Activated CD8-positive, alpha-beta memory T cell treated with anti-CD3 and anti-CD28 coated beads for 4 hours (primary cell): ENCODE measurements around the gene MRPL48.
"Not testable (repeated sequence)": the region's sequence is repeated elsewhere in the genome, so short reads cannot be mapped to it uniquely, and the experiment has no call there.

Source experiments
- DNase-seq, 2 donors: peaks; one replicate each; pipeline ENCODE4 v3.0.0-alpha.2; 2020; ENCODE audit warnings: low read depth in 2 of 2

Gene MRPL48

DNA sequence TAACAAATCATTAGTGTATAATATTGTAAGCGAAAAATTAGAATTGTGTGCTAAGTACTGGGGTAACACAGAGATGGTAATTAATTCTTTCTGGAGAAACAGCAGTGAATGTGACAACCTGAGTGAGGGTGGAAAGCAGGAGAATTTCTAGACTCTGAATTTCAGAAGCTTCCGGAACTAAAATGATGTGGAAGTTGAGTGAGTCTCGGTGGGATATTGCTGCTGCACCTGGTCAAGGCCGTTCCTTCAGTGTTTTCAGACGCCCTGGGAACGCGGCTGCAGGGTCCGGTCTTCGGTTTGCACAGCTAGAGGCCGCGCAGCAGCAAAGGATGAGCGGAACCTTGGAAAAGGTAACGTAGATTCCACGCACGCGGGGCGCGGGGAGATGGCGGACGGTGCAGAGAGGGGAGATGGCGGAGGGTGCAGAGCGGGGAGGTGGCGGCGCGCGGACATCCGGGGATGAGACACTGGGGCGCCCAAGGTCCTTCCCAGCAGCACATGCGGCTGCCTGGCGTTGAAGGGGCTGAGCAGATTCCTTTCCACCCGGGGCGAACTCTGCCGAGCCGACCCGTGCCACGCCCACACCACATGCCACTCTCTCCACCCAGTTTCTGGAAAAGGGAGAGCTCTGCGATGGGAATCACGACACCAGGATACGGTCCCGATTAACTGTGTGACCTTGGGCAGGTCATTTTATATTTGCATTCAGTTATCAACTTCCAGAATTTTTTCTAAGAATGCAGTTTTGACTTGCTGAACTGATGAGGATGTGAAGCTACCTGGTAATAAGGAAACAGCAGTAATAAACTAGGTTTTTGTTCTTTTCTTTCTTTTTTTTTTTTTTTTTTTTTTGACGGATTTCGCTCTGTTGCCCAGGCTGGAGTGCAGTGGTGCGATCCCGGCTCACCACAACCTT is at the start of gene MRPL48:
Gene MRPL48, plus strand, starts transcription at position 232 of the 916 bp plus-strand sequence. Its CDS starts 98 bp downstream, at position 330.
- peak; percentile 72 to 78 for DNase-seq

DNA sequence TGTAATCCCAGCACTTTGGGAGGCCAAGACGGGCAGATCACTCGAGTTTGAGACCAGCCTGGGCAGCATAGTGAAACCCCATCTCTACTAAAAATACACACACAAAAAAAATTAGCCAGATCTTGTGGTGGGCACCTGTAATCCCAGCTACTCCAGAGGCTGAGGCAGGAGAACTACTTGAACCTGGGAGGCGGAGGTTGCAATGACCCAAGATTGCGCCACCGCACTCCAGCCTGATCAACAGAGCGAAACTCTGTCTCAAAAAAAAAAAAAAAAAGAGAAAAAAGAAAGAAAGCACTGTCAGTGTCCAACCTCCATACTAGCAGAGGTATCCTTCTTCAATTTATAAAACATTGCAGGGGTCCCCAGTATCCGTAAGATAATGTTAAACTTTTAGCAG is 44.6 kb upstream of the MRPL48 start:
- DNase-seq = no peak

DNA sequence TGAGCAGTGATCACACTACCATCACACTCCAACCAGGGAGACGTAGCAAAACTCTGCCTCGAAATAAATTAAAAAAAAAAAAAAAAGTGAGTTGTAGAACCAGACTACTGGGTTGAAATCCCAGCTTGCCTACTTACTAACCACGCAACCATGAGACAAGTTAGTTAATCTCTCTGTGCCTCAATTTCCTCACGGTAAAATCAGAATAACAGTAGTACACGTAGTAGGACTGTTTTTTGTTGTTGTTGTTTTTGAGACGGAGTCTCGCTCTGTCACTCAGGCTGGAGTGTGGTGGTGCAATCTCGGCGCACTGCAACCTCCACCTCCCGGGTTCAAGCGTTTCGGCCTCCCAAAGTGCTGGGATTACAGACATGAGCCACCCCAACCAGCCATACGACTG is 41.0 kb upstream of the MRPL48 start:
- DNase-seq = no peak

DNA sequence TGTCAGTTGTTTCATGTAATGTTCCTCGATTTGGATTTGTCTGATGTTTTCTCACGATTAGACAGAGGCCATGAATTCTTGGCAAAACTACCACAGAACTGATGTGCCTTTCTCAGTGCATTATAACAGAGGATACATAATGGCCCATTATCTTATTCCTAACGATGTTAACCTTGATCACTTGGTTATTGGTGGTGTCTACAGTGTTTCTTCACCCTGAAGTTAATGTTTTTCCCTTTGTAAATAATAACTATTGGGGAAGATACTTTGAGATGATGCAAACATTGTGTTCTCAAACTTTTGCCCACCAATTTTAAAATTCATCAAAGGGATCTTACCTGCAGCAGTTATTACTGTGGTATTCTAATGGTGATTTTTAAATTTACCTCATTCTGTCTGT is 39.9 kb upstream of the MRPL48 start:
- DNase-seq = no peak

DNA sequence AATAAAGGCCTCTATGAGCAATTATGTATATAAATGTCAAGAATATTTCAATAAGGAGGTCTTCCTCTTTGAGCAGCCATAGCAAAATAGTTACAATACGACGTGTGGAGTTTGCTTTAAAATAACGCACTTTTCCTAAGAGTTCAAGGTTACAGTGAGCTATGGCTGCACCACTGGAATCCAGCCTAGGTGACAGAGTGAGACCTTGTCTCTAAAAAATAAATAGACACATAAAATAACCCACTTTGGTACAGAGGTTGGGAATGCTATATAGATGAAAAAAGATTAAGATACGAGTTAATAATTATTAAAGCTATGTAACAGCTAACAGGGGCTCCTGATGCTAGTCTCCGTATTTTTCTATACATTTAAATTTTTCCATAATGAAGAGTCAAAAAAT is 39.4 kb upstream of the MRPL48 start:
- DNase-seq = no peak

DNA sequence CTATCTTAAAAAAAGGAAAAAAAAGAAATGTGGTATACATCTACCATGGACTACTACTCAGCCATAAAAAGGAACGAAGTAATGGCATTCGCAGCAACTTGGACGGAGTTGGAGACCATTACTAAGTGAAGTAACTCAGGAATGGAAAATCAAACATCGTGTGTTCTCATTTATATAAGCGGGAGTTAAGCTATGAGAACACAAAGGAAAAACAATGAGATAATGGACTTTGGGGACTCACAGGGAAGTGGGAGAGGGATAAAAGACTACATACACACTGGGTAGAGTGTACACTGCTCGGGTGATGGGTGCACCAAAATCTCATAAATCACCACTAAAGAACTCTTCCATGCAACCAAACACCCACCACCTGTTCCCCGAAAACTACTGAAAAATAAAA is 38.6 kb upstream of the MRPL48 start:
- DNase-seq = no peak

DNA sequence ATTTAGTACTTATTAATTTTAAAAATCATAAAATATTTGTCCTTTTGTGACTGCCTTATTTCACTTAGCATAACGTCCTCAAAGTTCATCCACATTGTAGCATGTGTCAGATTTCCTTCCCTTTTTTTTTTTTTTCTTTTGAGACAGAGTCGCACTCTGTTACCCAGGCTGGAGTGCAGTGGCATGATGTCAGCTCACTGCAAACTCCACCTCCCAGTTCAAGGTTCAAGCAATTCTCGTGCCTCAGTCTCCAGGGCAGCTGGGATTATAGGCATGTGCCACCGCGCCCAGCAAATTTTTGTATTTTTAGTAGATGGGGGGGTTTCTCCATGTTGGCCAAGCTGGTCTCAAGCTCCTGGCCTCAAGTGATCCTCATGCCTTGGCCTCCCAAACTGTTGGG is 37.4 kb upstream of the MRPL48 start:
- no peak for DNase-seq

DNA sequence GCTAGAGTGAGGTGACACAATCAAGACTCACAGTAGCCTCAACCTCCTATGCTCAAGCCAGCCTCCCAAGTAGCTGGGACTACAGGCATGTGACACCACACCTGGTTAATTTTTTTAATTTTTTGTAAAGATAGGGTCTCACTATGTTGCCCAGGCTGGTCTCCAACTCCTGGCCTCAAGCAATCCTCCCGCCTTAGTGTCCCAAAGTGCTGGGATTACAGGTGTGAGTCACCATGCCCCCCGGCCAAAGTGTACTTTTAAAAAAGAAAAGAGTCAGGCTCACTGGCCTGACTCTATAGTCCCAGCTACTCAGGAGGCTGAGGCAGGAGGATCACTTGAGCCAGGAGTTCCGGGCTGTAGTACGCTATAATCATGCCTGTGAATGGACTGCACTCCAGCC is 36.8 kb upstream of the MRPL48 start:
- DNase-seq = not testable (repeated sequence)

DNA sequence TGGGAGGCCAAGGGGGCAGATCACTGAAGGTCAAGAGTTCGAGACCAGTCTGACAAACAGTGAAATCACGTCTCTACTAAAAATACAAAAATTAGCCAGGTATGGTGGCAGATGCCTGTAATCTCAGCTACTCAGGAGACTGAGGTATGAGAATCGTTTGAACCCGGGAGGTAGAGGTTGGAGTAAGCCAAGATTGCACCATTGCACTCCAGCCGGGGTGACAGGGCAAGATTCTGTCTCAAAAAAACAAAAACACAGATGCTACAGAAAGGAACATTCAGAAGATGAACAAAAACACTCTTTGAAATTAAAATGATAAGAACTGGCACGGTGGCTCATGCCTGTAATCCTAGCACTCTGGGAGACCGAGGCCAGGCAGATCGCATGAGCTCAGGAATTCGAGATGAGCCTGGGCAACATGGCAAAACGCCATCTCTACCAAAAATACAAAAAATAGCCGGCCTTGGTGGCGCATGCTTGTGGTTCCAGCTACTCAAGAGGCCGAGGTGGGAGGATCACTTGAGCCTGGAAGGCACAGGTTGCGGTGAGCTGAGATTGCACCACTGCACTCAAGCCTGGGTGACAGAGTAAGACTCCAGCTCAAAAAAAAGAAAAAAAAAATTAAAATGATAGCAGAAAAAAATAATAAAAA is 35.3 kb upstream of the MRPL48 start:
- DNase-seq = no peak

DNA sequence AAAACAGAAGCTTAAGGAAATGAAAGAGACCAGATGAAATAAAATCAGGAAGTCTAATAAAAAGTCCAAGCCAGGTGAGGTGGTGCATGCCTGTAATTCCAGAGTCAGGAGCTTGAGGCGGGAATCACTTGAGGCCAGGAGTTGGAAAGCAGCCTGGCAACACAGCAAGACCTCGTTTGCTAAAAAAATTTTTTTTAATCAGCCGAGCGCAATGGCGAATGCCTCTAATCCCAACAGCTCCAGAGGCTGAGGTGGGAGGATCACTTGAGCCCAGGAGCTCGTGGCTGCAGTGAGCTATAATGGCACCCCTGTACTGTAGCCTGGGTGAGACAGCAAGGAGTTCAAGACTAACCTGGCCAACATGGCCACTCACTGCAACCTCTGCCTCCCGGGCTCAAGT is 34.8 kb upstream of the MRPL48 start:
- DNase-seq = no peak

DNA sequence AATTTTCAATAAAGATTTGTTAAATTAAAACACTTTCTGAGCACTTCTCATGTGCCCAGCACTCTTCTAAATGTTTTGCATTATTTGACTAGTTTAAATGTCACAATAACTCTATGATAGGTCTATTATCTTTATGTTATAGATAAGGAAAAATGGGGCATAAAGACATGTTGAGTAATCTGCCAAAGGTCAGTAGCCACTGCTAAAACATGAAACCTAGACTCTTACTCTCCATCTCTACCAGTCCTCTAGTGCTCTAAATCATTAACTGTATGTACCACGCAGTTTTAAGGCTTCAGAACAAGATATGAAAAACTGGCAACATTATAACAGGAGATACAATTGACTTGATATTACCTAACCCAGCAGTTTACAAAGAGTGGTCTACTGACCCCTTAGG is 33.7 kb upstream of the MRPL48 start:
- DNase-seq = no peak

DNA sequence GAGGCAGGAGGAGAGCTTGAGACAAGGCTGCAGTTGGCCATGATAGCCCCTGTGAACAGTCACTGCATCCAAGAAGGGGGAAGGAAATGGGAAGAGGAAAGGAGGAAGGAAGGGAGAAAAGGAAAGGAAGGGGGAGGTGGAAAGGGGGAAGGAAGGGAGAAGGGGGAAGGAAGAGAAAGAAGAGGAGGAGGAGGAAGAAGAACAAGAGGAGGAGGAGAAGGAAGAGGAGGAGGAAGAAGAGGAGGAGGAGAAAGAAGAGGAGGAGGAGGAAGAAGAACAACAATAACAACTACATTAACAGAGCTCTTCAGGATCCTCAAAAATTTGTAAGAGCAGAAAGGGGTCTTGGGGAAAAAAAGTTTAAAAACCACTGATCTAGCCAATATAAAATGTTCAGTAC is 32.0 kb upstream of the MRPL48 start:
- DNase-seq = no peak

DNA sequence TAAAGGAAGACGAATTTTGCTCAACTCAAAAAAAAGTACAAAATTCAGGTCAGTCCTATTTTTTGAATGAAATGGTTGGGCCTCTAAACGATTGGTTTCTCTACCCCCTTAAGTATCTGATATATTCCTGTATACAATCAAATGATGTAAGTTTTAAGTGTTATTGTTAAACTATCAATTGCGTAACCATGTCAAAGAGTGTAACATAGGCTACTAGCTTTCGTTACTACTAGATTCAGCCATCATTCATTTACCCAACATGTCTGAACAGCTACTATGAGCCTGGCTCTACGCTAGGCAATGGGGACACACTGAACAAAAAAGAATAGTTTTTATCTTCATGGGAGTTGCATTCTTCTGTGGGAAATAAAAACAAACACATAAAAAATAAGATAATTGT is 30.1 kb upstream of the MRPL48 start:
- no peak for DNase-seq

DNA sequence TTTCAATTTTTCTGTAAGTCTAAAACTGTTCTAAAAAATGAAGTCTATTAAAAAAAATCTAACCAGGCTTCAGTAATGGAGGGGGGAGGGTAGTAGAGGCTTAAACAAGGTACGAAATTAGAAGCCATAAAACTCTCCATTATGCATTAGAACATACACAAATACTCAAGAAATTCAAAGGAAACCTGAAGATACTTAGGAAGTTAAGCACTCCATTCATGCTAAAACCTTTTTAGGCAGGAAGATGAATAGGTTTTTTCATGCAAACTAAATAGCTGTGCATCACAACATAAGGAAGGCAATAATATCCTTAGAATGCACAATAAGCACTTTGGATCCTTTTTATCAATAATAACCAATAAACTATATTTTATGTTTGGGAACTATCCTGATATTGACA is 29.2 kb upstream of the MRPL48 start:
- DNase-seq = no peak

DNA sequence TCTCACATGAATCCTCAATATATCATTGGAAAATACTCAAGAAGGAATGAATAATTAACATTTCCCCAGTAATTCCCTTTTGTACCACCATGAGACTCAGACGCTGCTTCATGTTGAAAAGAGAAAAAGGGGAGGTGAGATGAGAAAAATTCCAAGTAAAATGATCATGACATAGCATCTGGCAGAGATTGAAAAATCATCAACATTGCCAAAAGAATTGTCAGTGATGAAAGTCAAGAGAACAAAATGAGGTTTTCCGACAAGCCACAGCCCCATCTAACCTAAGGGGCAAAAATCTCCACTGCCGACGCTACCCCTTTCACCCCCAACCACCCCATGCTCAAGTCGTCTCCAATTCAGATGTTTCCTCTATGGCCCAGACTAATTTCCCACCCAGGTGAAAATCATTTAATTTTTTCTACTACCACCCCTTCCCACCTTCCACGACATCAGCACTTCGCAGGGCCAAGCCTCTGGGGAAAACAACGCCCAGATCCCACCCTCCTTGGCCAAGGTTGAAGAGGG is 28.0 kb upstream of the MRPL48 start:
- no peak for DNase-seq

DNA sequence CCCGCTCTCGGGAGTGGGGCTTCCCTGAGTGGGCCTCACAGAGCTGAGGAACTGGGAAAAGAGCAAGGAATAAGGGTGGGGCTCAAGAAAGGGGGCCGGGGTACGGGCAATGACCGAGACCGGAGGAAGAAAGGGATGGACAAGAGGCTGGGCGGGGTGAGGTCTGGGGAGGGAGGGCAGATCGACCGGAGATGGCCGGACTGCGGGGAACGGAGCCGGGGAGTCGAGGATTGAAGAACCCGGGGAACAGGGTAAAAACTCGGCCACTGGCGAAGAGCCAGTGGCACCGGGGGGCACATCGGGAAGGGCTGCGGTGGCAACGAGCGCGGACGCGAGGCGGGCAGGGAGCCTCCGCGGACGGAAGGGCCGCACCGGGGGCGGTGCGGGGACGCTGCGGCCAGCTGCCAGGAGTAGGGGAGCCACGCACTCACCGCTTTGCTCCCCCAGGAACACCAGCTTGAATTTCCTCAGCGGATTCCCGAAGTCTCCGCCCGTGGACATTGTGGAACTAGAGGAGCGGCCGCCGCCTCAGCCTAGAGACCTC is 27.5 kb upstream of the MRPL48 start:
- no peak for DNase-seq

DNA sequence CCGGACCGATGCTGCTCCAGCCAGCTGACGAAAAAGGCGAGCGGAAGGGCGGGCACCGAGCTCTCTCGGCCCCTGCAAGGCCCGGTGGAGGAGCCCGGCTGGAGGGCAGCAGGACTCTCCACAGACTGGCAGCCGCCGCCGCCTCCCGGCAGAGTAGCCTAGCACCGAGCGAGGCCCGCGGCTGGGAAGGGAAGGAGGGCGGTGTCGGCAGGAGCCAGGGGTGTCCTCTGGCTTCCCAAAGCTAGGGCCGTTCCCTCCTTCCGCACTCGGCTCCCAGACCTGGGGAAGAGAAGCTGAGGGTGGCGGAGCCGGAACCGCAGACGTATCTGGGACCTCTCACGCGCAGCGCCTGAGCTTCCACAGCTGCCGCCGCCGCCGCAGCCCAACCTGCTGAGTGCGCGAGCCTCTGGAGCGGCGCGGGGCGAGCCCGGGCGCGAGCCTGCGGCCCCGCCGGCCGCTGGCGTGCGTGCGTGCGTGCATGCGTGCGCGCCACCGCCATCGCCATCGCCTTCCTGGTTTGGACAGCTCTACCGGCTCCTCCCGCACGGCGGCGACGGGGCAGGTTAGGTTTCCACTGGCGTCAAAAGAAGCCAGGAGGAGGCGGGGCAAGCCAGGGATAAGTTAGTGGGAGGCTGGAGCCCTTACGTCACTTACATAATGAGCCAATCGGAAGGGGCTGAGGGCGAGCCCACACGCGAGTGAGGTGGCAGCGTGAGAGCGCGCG is 26.8 kb upstream of the MRPL48 start, which contains the start of gene RAB6A:
Gene RAB6A, minus strand, starts transcription at position 396 of the 724 bp plus-strand sequence. CDS start 439 bp downstream, outside the sequence.
- peak; percentile 98 to 99 for DNase-seq

DNA sequence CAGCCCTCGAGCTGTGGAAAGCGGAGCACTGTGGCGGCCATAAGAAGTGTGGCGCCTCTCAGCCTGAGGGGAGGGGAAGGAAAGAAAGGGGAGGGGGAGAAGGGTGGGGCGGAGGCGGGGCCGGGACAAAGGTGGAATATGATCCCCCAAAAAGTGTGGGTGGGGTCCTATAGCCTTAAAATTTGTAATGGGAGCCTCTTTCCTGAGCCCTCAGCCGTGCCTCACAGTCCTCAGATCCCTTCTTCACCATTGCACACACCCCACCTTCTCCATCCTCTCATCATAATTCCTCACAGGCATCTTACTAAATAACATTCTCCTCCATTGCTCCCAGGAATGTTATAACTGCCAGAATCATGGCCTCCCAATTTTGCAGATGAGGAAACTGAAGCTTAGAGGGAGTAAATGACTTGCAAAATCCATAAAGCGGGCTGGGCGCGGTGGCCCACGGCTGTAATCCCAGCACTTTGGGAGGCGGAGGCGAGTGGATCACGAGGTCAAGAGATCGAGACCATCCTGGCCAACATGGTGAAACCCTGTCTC is 26.2 kb upstream of the MRPL48 start:
- no peak for DNase-seq

DNA sequence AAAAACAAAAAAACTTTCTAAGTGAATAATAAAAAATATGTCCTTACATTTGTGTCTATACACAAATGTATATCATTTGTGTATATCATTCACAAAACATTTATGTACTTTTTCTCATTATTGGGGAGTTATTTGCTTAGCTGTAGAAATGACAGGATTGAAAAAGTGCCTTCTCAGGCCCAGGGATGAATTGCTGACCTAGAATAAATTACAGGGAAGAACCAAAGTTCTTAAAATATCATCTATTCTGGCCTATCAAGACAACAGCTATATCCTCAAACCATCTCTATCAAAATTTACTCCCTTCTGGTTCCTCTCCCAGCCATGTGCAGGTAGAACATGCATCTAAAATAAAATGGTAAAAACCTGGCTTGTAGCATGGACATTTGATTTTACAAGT is 24.9 kb upstream of the MRPL48 start:
- no peak for DNase-seq

DNA sequence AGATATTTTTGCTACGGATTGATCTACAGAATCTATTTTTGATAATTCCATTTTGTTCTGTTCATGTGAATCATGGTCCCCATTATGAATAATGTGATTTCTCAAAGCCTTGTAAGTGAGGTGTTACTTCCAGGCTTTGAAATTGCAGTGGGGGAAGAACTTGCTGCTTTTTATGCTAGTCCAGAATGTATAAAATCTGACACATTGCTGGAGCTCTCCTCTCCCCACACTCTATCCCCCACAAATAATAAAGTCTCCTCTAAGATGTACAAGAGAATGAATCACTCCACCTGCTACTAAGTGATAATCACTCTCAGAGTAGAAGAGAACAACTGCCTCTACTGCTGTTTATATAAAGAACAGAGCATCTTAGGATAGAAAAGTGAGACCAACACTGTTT is 20.9 kb upstream of the MRPL48 start:
- no peak for DNase-seq

DNA sequence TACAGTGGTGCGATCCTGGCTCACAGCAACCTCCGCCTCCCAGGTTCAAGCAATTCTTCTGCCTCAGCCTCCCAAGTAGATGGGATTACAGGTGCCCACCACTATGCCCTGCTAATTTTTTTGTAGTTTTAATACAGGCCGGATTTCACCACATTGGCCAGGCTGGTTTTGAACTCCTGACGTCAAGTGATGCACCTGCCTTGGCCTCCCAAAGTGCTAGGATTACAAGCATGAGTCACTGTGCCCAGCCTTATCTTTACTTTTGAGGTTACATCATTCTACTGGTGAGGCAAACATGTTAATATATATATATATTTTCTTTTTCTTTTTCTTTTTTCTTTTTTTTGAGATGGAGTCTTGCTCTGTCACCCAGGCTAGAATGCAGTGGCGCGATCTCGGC is 16.9 kb upstream of the MRPL48 start:
- not testable (repeated sequence) for DNase-seq
